NOMO-1 treated with dmso at 0.1 percent for 144 hours (cell line): ENCODE results near the gene PAQR8.

Experiments
- DNase-seq: peaks from one replicate; lab custom pipeline; 2025; ENCODE audit not compliant: unreplicated experiment; lab: John Stamatoyannopoulos, UW

Gene PAQR8, protein sequence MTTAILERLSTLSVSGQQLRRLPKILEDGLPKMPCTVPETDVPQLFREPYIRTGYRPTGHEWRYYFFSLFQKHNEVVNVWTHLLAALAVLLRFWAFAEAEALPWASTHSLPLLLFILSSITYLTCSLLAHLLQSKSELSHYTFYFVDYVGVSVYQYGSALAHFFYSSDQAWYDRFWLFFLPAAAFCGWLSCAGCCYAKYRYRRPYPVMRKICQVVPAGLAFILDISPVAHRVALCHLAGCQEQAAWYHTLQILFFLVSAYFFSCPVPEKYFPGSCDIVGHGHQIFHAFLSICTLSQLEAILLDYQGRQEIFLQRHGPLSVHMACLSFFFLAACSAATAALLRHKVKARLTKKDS

GRCh38 chr6:52361945-52362442 lies at the start of gene PAQR8:
PAQR8 (plus strand) TSS chr6:52362151; CDS start chr6:52403214, 41,063 bp downstream.
- peak; percentile 64 for DNase-seq

GRCh38 chr6:52312461-52312860 lies 49.5 kb upstream of the PAQR8 start:
- no peak for DNase-seq

- no peak for DNase-seq
Observed at GRCh38 chr6:52314752-52315151, 47.2 kb upstream of the PAQR8 start.

DNA sequence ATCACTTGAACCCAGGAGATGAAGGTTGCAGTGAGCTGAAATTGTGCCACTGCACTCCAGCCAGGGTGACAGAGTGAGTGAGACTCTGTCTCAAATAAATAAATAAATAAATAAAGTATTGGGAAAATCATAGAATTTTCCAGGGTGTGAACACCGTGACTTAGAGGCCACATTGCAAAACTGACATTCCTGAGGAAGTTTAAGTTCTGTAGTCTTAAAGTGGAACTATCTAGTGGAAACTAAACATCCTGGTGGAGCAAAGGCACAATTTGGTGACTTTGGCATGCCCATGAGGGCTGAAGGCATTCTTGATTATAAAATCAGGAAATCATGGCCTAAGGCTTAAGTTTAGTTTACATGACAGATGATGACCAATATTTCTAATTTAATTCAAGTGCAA lies 44.7 kb upstream of the PAQR8 start:
- no peak for DNase-seq

DNA sequence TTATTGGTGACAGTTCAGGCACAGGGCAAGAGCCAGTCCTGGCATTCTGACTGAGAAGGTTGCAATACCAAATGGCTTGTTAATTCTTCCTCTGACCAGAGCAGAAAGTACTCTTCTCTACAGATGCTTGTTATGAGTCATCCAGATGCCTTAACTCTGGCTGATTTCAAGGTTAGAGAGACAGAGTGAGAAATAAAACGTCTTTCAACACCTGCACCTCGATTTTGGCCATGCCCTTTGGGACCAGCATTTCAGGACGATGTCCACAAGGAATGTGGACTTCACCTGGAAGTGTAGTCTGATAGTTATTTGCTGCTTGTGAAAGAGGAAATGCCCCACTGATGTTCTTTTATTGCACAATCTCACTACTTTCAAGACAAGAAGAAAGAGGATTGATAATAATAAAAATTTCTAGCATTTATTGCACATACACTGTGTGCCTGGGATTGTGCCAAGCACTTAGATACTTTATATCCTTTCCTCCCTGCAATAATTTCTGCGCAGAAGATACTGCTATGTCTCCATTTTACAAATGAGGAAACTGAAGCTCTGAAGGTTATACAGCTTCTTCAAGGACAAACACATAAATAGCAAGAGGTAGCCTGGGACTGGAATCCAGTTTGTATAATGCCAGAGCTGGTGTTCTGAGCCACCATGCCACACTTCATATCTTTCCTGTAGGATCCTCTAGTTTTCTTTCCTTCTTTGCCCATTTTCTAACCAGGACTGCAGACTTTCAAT lies 43.9 kb upstream of the PAQR8 start:
- DNase-seq: peak; percentile 44

GRCh38 chr6:52324189-52324588 lies 37.8 kb upstream of the PAQR8 start:
- DNase-seq: no peak

DNA sequence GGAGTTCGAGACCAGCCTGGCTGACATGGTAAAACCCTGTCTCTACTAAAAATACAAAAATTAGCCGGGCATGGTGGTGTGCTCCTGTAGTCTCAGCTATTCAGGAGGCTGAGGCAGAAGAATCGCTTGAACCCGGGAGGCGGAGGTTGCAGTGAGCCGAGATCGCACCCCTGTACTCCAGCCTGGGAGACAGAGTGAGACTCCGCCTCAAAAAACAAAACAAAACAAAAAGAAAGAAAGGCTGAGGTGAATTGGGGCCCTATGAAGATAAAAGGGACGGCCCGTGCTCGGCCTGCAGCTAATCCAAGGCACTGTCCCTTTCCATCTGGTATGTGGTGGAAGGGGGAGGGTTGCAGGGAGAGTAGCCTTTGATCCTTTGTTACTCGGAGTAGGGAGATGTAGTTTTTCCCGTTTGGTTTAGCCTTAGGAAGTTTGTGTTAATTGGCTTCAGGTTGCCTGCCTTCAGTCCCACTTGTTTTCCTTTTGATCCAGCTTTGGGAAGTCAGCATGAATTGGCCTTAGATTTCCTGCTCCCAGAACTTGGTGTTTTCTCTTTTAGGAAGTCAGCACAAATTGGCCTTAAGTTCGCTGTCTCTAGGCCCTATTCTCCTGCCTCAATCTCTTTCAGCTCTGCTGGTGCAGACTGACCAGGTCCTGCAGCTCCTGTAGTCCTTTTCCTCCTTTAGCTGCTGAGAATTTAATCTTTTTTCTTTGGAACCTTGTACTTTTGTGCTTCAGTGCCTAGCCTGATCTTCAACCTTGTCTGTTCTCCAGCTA lies 36.1 kb upstream of the PAQR8 start:
- DNase-seq: no peak

DNA sequence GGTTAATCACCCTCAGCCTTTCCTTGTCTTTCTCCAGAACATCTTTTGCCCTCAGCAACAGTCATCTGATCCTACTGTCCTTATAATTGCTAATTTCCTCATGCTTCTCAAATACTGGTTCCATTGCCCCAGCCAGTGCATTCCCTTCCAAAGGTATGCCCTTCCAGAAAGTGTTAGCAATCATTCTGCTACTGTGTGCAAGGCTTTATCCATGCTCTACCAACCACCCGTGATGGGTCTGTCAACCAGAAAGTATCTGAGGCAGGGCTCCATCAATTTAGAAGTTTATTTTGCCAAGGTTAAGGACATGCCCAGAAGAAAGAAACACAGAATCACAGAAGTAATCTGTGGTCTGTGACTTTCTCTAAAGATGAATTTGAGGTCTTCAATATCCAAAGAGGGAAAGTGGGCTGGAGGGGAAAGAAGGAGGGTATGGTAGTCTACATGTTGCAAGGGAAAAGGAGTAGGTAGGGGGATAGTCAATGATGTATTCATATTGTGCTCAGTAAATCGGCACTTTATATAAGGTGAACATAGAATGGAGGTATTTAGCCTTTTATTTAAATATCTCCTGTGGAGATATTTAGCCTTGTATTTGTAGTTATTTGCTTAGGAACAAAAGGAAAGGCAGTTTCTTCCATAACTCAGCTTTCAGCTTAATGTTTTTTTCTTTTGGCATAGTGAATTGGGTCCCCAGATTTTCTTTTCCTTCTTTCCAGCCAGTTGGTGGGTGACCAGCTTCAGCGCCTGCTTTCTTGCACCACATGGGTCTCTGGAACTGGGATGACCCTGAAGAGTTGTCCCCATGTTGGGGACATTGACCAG lies 35.2 kb upstream of the PAQR8 start:
- DNase-seq: no peak

GRCh38 chr6:52328303-52328662 lies 33.7 kb upstream of the PAQR8 start:
- peak; percentile 90 for DNase-seq

- no peak for DNase-seq
Observed at GRCh38 chr6:52328729-52329128, 33.2 kb upstream of the PAQR8 start.

GRCh38 chr6:52330470-52330869 lies 31.5 kb upstream of the PAQR8 start:
- DNase-seq: peak; percentile 77

DNA sequence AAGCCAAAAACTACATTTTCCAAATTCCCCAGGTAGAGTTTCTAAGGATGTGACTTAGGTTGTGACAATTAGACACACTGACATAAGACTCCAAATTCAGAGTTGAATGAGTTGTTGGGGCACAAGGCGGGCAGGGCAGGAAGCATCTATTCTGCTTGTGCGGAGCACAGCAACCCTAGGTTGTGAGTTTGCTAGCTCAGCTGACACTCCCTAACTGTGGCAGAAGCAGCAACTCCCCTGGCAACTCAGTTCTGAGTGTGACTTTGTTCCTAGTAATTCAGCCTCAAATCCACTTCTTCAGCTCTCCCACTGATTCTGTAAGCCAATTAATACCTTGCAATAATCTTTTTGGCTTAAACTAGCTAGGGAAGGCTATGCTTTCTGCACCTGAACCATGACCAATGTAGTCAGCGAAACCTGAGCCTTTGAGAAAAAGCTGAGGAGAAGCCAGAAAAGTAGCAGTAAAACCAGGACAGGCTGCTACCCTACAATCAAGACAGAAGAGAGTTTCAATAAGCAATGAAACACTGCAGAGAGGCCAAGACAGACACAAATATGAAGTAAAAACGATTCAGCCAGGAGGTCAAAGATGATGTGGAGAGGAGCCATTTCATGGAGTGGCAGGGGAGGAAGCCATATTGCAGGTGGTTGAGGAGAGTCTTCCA lies 30.0 kb upstream of the PAQR8 start:
- no peak for DNase-seq

DNA sequence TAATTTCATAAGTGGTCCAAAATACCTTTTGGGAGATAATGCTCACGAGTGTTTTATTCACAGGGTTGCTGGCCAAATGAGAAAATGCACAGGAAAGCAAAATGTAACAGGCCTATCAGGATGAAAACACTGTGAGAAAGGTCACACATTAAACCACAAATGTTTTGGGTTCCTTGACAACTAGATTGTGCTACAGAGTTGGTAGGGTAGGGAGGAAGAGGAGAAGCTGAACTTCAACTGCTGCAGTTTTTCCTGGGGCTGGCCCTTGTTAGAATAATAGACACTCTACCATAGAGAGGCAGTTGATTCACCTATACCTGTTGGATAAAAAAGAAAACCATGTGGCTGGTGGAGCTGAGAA lies 28.1 kb upstream of the PAQR8 start:
- no peak for DNase-seq

DNA sequence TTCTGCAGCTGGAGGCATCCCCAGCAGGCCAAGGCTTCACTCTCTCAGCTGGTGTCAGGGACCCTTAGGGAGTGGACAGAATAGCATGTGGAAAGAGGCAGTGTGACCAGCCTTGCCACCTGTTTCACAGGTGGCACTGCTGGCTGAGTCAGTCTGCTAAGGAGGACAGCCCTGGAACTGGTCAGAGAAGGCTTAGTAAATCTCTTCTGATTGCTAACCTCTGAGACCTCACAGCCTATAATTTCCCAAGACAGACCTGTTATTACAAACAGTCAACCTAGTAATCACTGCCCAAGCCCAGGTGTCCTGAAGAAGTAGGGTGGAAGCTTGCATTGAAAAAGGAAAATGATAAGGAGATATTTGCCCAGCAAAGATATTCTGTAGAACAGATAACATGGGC lies 26.4 kb upstream of the PAQR8 start:
- no peak for DNase-seq

- DNase-seq: no peak
Observed at GRCh38 chr6:52336919-52337561, 24.9 kb upstream of the PAQR8 start.

DNA sequence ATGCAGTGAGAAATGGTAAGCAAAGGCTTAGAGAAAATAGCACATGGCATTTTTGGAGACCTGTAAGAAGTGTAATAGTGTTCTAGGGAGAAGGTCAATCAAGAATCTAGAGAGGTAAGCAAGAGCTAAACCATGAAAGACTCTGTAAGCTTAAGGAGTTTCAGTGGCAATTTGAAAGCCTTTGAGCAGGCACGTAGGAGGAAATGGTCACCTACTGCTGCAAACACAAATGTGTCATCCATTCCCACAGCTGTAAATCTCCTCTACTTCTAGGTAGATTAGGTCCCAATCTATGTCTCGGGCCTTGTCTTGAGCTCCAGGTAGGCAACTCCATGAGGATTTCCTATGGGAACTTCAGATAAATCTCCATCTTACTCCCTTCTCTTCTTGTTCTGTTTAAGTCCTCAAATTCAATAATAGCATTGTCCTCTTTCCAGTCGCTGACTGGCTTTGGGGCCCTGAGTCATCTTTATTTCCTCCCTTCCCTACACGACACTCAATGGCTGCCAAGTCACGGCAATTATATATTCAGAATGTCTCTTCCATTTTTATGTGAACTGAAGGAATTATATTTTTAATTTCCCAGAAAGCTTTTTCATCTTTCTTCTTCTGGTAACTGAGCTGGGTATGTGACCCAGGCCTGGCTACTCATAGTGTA lies 24.2 kb upstream of the PAQR8 start:
- peak; percentile 17 for DNase-seq

DNA sequence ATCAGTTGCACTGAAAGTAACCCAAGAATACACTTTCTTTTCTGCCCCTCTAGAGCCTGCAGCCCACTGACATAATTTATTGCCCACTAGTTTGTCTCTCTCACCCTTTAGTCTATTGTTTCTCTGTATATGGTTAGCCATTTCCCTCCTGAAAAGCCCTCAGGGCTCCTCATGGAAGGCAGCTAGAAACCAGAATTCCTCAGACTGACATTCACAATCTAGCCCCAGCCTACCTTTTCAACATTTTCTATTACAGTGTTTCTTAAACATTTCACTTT lies 21.4 kb upstream of the PAQR8 start:
- DNase-seq: no peak

DNA sequence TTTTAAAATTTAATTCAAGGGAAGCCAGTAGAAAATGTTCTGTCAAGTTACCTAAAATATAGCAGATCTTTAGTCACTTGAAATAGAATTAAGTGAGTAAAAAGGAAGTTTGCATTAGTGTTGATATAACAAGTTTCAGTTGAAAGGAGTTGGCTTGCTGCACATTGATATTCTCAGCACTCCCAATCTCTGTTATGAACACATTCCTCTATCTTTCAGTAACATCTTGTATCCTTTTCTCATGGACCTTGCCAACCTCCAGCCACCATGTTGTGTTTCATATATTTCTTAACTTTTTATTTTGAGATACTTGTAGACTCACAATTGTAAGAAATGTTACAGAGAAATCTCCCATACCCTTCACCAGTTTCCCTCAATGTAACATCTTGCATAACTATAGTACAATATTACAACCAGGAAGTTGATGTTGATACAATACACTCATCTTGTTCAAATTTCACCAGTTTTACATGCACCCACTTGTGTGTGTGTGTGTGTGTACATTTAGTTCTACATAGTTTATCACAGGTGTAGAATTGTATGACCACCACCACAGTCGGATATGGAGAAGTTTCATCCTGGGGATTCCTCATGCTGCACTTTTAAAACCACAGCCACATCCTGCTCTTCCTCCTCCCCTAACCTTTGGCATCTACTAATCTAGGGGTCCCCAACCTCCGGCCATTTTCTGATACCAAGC lies 20.2 kb upstream of the PAQR8 start:
- DNase-seq: no peak

- DNase-seq: no peak
Observed at GRCh38 chr6:52345311-52345710, 16.6 kb upstream of the PAQR8 start.
